ENCODE measurements around the gene CCL18.
"Not testable (repeated sequence)": the region's sequence is repeated elsewhere in the genome, so short reads cannot be mapped to it uniquely, and the experiment has no call there.

Gene CCL18

GRCh38 chr17:36063786-36064541 is at the start of gene CCL18:
CCL18 (plus strand) TSS chr17:36064272; CDS start chr17:36064343, 71 bp downstream.
- H3K36me3 ChIP-seq (ENCODE audit: control insufficient read depth, insufficient read depth, low read length, severe bottlenecking) = no peaks in the 10 kb centered on the region
- H3K4me3 ChIP-seq (ENCODE audit: low read length) = no peak within 1 kb of the TSS
- H3K4me1 ChIP-seq (ENCODE audit: control insufficient read depth, insufficient read depth, low read length) = no peaks in the 10 kb centered on the region
- no peak for DNase-seq (ENCODE audit: low read depth)
- peaks cover 14% of the 10 kb centered on the region for H3K27me3 ChIP-seq (replicated peaks; ENCODE audit: control insufficient read depth, insufficient read depth, low read length)
- H3K9me3 ChIP-seq (ENCODE audit: control insufficient read depth, low read length) = peaks cover 14% of the 10 kb centered on the region
- H3K9ac ChIP-seq (ENCODE audit: low read length) = no peak within 1 kb of the TSS

- Histone ChIP-seq H3K36me3 (ENCODE audit: control insufficient read depth, insufficient read depth, low read length, severe bottlenecking) (no peaks in the 10 kb centered on the region), H3K9me3 (ENCODE audit: control insufficient read depth, low read length) (peaks cover 15% of the 10 kb centered on the region), H3K4me3 (ENCODE audit: low read length) (no peak overlapping the region), H3K4me1 (ENCODE audit: control insufficient read depth, insufficient read depth, low read length) (no peaks in the 10 kb centered on the region), H3K27me3 (replicated peaks; ENCODE audit: control insufficient read depth, insufficient read depth, low read length) (peaks cover 53% of the 10 kb centered on the region), H3K9ac (ENCODE audit: low read length) (no peak overlapping the region)
- DNase-seq (ENCODE audit: low read depth) = no peak
These were observed 49.1 kb upstream of the CCL18 start for GRCh38 chr17:36014946-36015345.

- peaks cover 46% of the 10 kb centered on the region for H3K27me3 ChIP-seq (replicated peaks; ENCODE audit: control insufficient read depth, insufficient read depth, low read length)
- not testable (repeated sequence) for H3K9ac ChIP-seq (ENCODE audit: low read length); H3K4me3 ChIP-seq (ENCODE audit: low read length); H3K36me3 ChIP-seq (ENCODE audit: control insufficient read depth, insufficient read depth, low read length, severe bottlenecking); H3K4me1 ChIP-seq (ENCODE audit: control insufficient read depth, insufficient read depth, low read length); DNase-seq (ENCODE audit: low read depth)
- peaks cover 15% of the 10 kb centered on the region for H3K9me3 ChIP-seq (ENCODE audit: control insufficient read depth, low read length)
These were observed 48.2 kb upstream of the CCL18 start for GRCh38 chr17:36015895-36016294.

GRCh38 chr17:36016555-36016954 is 47.5 kb upstream of the CCL18 start:
- H3K4me3 ChIP-seq (ENCODE audit: low read length) = no peak overlapping the region
- H3K9ac ChIP-seq (ENCODE audit: low read length) = no peak overlapping the region
- H3K27me3 ChIP-seq (replicated peaks; ENCODE audit: control insufficient read depth, insufficient read depth, low read length) = peaks cover 40% of the 10 kb centered on the region
- H3K36me3 ChIP-seq (ENCODE audit: control insufficient read depth, insufficient read depth, low read length, severe bottlenecking) = no peaks in the 10 kb centered on the region
- peaks cover 14% of the 10 kb centered on the region for H3K9me3 ChIP-seq (ENCODE audit: control insufficient read depth, low read length)
- H3K4me1 ChIP-seq (ENCODE audit: control insufficient read depth, insufficient read depth, low read length) = no peaks in the 10 kb centered on the region
- DNase-seq (ENCODE audit: low read depth) = no peak

- no peaks in the 10 kb centered on the region for H3K4me1 ChIP-seq (ENCODE audit: control insufficient read depth, insufficient read depth, low read length)
- no peak within 1 kb of the TSS for H3K4me3 ChIP-seq (ENCODE audit: low read length)
- H3K27me3 ChIP-seq (replicated peaks; ENCODE audit: control insufficient read depth, insufficient read depth, low read length) = peaks cover 33% of the 10 kb centered on the region
- H3K36me3 ChIP-seq (ENCODE audit: control insufficient read depth, insufficient read depth, low read length, severe bottlenecking) = no peaks in the 10 kb centered on the region
- H3K9me3 ChIP-seq (ENCODE audit: control insufficient read depth, low read length) = peaks cover 1% of the 10 kb centered on the region
- no peak within 1 kb of the TSS for H3K9ac ChIP-seq (ENCODE audit: low read length)
- no peak for DNase-seq (ENCODE audit: low read depth)
These were observed 46.3 kb upstream of the CCL18 start, which contains the start of gene CCL23 for GRCh38 chr17:36017799-36018198. CCL23 (minus strand) TSS chr17:36017972; CDS start chr17:36017897, 75 bp downstream.

GRCh38 chr17:36019423-36019822 is 44.6 kb upstream of the CCL18 start:
- no peaks in the 10 kb centered on the region for H3K9me3 ChIP-seq (ENCODE audit: control insufficient read depth, low read length)
- H3K4me3 ChIP-seq (ENCODE audit: low read length) = no peak overlapping the region
- H3K36me3 ChIP-seq (ENCODE audit: control insufficient read depth, insufficient read depth, low read length, severe bottlenecking) = no peaks in the 10 kb centered on the region
- H3K4me1 ChIP-seq (ENCODE audit: control insufficient read depth, insufficient read depth, low read length) = no peaks in the 10 kb centered on the region
- DNase-seq (ENCODE audit: low read depth) = no peak
- no peak overlapping the region for H3K9ac ChIP-seq (ENCODE audit: low read length)
- H3K27me3 ChIP-seq (replicated peaks; ENCODE audit: control insufficient read depth, insufficient read depth, low read length) = peaks cover 19% of the 10 kb centered on the region

- H3K27me3 ChIP-seq (replicated peaks; ENCODE audit: control insufficient read depth, insufficient read depth, low read length) = peaks cover 16% of the 10 kb centered on the region
- H3K4me1 ChIP-seq (ENCODE audit: control insufficient read depth, insufficient read depth, low read length) = no peaks in the 10 kb centered on the region
- DNase-seq (ENCODE audit: low read depth) = no peak
- no peaks in the 10 kb centered on the region for H3K36me3 ChIP-seq (ENCODE audit: control insufficient read depth, insufficient read depth, low read length, severe bottlenecking)
- H3K9ac ChIP-seq (ENCODE audit: low read length) = no peak overlapping the region
- H3K4me3 ChIP-seq (ENCODE audit: low read length) = no peak overlapping the region
- H3K9me3 ChIP-seq (ENCODE audit: control insufficient read depth, low read length) = no peaks in the 10 kb centered on the region
These were observed 39.8 kb upstream of the CCL18 start for GRCh38 chr17:36024106-36024869.

- Histone ChIP-seq H3K36me3 (ENCODE audit: control insufficient read depth, insufficient read depth, low read length, severe bottlenecking) (no peaks in the 10 kb centered on the region), H3K27me3 (replicated peaks; ENCODE audit: control insufficient read depth, insufficient read depth, low read length) (peaks cover 29% of the 10 kb centered on the region), H3K4me1 (ENCODE audit: control insufficient read depth, insufficient read depth, low read length) (no peaks in the 10 kb centered on the region), H3K9ac (ENCODE audit: low read length) (no peak overlapping the region), H3K4me3 (ENCODE audit: low read length) (no peak overlapping the region), H3K9me3 (ENCODE audit: control insufficient read depth, low read length) (peaks cover 3% of the 10 kb centered on the region)
- DNase-seq (ENCODE audit: low read depth) = no peak
These were observed 36.3 kb upstream of the CCL18 start for GRCh38 chr17:36027761-36028160.

GRCh38 chr17:36030956-36031355 is 33.1 kb upstream of the CCL18 start:
- no peaks in the 10 kb centered on the region for H3K4me1 ChIP-seq (ENCODE audit: control insufficient read depth, insufficient read depth, low read length)
- no peak for DNase-seq (ENCODE audit: low read depth)
- H3K9me3 ChIP-seq (ENCODE audit: control insufficient read depth, low read length) = peaks cover 3% of the 10 kb centered on the region
- no peak overlapping the region for H3K4me3 ChIP-seq (ENCODE audit: low read length)
- H3K36me3 ChIP-seq (ENCODE audit: control insufficient read depth, insufficient read depth, low read length, severe bottlenecking) = no peaks in the 10 kb centered on the region
- H3K27me3 ChIP-seq (replicated peaks; ENCODE audit: control insufficient read depth, insufficient read depth, low read length) = peaks cover 33% of the 10 kb centered on the region
- no peak overlapping the region for H3K9ac ChIP-seq (ENCODE audit: low read length)

- H3K9ac ChIP-seq (ENCODE audit: low read length) = no peak overlapping the region
- no peaks in the 10 kb centered on the region for H3K4me1 ChIP-seq (ENCODE audit: control insufficient read depth, insufficient read depth, low read length)
- no peaks in the 10 kb centered on the region for H3K36me3 ChIP-seq (ENCODE audit: control insufficient read depth, insufficient read depth, low read length, severe bottlenecking)
- peaks cover 26% of the 10 kb centered on the region for H3K27me3 ChIP-seq (replicated peaks; ENCODE audit: control insufficient read depth, insufficient read depth, low read length)
- H3K4me3 ChIP-seq (ENCODE audit: low read length) = no peak overlapping the region
- DNase-seq (ENCODE audit: low read depth) = no peak
- H3K9me3 ChIP-seq (ENCODE audit: control insufficient read depth, low read length) = peaks cover 3% of the 10 kb centered on the region
These were observed 29.9 kb upstream of the CCL18 start for GRCh38 chr17:36034127-36034526.

GRCh38 chr17:36036235-36036634 is 27.8 kb upstream of the CCL18 start:
- peaks cover 18% of the 10 kb centered on the region for H3K27me3 ChIP-seq (replicated peaks; ENCODE audit: control insufficient read depth, insufficient read depth, low read length)
- H3K36me3 ChIP-seq (ENCODE audit: control insufficient read depth, insufficient read depth, low read length, severe bottlenecking) = no peaks in the 10 kb centered on the region
- H3K9ac ChIP-seq (ENCODE audit: low read length) = no peak overlapping the region
- peaks cover 3% of the 10 kb centered on the region for H3K9me3 ChIP-seq (ENCODE audit: control insufficient read depth, low read length)
- H3K4me1 ChIP-seq (ENCODE audit: control insufficient read depth, insufficient read depth, low read length) = no peaks in the 10 kb centered on the region
- no peak overlapping the region for H3K4me3 ChIP-seq (ENCODE audit: low read length)
- no peak for DNase-seq (ENCODE audit: low read depth)

Measured in adipocyte (in vitro differentiated cells).